ENCODE measurements around the gene HLCS.

HLCS gene

GRCh38 chr21:36724660-36725059 lies 241.8 kb downstream of the HLCS start:
- no peak for DNase-seq (ENCODE audit: low read depth, low spot score)

DNA sequence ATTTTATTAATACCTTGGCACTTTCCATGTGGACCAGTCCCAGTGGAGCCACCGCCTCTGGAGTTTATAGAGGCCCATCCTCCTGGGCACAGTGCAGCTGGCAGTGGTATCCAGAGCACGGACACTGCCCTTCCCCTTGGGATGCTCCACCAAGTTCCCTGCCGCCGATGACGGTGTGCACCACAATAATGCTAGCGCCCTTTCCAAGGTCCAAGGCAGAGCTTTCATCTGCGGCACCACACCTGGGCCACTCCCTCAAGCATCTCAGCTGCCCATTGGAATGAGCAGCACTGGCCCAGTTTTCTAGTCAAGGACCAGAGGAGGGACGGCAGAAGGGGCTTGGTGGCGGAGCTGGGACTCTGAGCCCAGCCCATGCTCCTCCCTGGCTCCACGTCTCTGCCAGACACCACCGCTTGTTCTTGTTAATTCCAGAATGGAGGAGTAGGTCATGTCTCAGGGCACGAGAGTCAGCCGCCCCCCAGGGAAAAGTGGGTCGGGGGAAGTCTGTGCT lies 243.0 kb downstream of the HLCS start:
- no peak for DNase-seq (ENCODE audit: low read depth, low spot score)

DNA sequence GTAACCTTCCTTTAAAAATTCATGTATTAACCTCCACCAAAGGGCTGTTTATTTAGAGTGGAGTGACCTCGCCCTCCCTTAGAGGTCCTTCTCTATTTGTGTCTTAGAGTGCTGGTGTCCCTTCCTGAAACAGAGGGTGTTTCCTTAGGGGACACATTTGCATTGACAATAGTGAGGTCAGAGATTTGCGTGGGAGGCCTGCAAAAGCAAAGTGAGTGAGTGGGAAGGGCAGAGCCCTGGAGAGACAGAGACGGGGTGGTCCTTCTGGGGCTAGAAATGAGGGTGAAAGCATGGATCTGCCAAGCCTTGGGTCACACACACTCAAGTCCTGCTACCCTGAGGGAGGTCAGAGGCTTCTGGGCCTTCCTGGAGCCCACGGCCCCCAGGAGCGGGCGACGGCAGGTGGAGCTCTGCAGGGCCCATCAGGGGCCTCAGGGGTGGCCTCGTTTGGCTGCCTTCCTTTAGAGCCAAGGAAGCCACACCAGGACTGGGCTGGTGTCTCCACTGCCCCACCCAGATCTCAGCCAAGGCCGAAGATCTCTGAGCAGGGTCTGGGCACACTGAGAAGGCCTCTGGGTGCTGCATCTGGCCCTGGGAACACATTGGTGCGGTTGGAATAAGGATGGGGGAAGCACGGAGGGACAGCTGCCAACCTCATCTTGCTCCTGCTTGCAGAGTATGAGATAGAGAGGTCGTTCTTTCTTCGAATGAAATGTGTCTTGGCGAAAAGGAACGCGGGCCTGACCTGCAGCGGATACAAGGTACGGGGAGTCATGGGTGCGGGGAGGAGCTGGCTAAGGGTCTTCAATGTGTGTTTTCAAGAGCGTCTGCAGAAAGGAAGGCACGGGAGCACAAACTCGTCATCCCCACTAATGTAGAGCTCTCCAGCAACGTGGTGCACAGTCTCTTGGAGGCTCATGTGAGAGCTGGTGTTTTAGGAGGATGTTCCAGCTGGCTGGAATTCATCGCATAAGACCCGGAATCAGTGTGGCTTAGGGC lies 243.8 kb downstream of the HLCS start:
- DNase-seq (ENCODE audit: low read depth, low spot score) = no peak

DNA sequence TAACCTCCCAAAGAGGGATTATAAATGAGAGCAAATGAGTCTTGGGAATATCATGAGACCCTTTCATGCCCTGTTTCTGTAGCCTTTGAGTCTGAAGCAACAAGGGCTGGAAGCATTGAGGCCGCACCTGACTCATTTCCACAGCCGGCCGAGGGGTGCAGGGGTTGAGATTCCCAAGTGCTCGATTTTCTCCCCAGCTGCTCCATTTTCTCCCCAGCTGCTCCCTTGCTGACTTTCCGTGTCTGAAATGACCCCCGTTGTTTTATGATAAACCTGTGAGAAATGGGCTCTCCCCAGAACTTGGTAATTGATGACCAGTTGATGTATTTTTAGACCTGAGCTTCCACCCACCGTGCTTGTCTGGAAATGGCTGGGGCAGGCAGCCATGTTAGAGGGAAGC lies 244.7 kb downstream of the HLCS start:
- DNase-seq (ENCODE audit: low read depth, low spot score) = no peak

DNA sequence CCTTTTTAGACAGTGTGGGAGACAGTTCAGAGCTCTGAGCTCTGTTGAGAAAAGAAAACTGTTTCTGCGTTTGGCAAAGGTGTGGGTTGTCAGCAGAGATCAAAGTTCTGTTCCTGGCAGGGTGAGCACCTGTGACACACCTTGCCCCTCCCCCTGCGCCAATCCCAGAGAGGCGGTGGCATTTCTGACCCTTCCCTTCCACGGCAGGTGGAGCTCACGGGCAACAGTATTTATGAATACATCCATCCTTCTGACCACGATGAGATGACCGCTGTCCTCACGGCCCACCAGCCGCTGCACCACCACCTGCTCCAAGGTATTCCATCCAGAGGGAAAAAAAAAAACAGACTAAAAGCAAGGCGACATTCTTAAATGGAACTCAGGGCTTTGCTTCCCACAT lies 246.9 kb downstream of the HLCS start:
- DNase-seq (ENCODE audit: low read depth, low spot score) = no peak

DNA sequence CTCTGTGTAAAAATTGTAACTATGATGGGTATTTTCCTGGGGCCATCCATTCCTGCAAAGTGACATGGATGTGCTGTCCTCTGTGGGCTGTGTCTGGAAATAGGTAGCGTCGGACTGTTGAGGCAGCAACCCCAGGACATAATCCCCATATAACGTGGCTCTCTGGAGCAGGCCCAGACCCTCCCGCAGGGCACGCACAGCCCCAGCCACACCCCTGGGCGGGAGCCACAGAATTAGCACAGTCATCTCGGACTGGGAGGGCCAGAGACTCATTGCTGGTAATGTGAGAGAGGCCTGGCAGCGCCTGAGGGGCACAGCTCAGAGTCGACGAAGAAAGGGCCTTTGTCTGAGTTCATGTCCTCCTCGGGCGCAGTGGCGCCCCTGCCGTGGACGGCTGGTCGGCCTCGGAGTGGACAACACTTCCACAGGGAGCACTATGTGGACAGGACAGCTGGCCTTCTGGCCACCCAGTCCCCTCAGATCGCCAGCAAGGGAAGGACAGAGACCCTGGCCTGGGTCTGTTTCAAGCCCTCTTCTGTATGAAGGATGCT lies 247.4 kb downstream of the HLCS start:
- no peak for DNase-seq (ENCODE audit: low read depth, low spot score)

DNA sequence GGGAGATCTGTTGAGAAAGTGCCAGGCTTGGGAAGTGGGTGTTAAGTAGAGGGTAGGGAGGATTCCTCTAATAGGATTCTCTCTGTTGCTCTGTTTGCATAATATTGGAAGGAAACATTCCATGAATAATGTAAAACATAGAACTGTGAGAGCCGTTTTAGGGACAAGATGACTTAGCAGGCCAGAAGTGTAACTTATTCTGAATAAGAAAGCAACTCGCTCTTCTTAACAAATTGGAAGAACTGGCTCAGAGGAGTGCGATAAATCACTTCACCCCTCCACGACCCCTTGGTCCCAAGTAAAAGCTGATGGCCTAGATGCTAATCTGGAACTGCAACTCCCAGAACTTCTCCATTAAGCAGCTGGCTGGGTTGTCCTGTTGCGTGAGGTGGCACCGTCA lies 248.5 kb downstream of the HLCS start:
- DNase-seq (ENCODE audit: low read depth, low spot score) = no peak

- no peak for DNase-seq (ENCODE audit: low read depth, low spot score)
These were observed 249.6 kb downstream of the HLCS start for GRCh38 chr21:36716836-36717235.

DNA sequence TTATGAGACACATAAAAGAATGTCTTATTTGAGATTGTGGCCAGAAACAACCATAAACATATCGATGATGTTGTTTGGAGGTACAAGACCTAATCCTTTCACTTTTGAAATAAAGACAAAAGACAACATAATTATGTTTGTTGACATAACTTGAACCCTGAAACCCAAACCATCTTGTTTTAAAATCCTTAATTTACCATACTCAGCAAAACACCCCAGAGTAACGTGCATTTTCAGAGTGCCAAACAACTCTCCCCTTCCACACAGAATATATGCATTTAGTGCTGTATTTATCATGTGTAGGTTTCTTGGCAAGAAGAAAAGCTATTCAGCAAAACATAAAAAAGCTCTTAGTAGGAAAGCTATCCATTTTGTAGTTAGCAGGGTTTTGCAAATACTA lies 250.1 kb downstream of the HLCS start:
- DNase-seq (ENCODE audit: low read depth, low spot score) = no peak

- no peak for DNase-seq (ENCODE audit: low read depth, low spot score)
These were observed 252.7 kb downstream of the HLCS start for GRCh38 chr21:36713746-36714145.

DNA sequence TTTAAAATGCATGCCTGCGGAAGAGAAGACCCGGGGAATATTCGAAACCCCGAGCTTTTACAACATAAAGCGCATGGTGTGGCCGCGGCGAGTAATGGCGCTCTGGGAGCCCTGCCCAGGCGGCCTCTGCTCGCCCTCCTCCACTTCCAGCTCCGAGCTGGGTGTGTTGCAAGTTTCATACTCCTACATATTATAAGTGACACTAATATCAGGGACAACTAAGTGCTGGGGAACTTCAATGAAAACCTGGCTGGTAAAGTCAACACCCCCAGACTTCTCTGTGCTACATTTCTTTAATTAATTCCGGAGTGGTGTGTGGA lies 255.8 kb downstream of the HLCS start:
- DNase-seq (ENCODE audit: low read depth, low spot score) = no peak

DNA sequence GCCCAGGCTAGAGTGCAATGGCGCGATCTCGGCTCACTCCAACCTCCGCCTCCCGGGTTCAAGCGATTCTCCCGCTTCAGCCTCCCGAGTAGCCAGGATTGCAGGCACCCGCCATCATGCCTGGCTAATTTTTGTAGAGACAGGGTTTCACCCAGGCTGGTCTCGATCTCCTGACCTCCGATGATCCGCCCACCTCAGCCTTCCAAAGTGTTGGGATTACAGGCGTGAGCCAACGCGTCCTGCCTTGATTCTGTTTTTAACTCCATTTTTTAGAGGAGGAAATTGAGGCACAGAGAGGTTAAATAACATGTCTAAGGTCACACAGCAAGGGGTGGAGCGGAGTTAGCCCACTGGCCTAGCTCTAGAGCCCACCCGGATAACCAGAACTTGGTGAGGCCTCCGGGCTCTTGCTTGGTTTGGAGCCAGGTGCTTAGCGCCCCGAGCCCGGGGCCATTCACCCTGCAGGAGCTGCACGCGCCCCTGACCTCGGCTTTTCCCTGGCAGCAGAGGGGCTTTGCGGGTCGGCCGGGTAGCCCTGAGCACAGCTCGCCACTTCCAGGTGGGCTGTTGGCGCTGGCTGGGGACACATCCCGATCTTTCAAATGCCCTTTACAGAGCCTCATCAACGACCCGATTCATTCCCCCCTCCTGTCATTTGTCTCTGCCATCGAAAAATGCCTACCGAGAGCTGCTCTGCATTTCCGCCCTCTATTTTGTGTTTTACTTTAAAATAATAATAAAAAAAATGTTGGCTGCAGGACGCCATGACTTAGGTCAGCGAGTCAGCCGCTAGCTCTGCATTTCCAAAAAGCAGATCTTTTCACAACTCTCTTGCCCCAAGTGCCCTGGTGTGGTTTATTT lies 256.4 kb downstream of the HLCS start:
- DNase-seq (ENCODE audit: low read depth, low spot score) = no peak

DNA sequence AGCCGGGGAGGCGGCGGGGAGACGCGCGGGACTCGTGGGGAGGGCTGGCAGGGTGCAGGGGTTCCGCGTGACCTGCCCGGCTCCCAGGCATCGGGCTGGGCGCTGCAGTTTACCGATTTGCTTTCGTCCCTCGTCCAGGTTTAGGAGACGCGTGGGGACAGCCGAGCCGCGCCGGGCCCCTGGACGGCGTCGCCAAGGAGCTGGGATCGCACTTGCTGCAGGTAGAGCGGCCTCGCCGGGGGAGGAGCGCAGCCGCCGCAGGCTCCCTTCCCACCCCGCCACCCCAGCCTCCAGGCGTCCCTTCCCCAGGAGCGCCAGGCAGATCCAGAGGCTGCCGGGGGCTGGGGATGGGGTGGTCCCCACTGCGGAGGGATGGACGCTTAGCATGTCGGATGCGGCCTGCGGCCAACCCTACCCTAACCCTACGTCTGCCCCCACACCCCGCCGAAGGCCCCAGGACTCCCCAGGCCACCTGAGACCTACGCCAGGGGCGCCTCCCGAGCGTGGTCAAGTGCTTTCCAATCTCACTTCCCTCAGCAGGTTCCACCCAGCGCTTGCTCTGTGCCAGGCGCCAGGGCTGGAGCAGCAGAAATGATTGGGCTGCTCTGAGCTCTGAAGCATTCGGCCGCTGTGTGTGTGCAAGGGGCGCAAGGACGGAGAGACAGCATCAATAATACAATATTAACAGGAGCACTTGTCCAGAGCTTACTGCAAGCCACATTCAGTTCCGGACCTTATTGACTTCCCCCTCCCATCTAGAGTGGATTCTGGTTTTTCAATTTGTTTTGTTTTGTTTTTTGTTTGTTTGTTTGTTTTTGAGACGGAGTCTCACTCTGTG lies 257.2 kb downstream of the HLCS start:
- DNase-seq (ENCODE audit: low read depth, low spot score) = no peak

GRCh38 chr21:36708286-36709029 lies 258.0 kb downstream of the HLCS start:
- DNase-seq (ENCODE audit: low read depth, low spot score) = no peak

DNA sequence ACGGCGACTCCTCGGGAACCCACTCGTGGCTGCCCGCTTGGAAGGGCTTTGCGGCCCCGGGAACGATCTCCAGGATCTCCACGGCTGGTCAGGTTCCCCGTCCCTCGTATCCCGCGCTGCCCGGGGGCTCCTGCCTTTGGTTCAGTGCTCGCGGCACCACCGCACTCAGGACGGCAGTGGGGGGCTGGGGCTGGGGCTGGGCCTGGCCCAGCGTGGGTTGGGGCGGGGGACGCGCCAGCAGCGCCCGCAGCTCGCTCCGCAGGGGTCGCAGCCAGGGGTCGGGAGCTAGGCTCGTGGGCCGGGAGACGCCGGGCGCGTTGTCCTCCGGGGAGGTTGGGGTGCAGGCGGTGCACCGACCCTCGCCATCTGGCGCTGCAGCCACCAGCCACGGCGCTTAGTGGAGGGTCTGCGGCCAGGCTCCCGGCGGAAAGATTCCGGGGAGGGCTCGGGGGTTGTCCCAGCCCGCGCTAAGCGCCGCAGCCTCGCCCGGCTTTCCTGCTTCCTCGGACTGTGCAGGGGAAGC lies 258.6 kb downstream of the HLCS start:
- no peak for DNase-seq (ENCODE audit: low read depth, low spot score)

DNA sequence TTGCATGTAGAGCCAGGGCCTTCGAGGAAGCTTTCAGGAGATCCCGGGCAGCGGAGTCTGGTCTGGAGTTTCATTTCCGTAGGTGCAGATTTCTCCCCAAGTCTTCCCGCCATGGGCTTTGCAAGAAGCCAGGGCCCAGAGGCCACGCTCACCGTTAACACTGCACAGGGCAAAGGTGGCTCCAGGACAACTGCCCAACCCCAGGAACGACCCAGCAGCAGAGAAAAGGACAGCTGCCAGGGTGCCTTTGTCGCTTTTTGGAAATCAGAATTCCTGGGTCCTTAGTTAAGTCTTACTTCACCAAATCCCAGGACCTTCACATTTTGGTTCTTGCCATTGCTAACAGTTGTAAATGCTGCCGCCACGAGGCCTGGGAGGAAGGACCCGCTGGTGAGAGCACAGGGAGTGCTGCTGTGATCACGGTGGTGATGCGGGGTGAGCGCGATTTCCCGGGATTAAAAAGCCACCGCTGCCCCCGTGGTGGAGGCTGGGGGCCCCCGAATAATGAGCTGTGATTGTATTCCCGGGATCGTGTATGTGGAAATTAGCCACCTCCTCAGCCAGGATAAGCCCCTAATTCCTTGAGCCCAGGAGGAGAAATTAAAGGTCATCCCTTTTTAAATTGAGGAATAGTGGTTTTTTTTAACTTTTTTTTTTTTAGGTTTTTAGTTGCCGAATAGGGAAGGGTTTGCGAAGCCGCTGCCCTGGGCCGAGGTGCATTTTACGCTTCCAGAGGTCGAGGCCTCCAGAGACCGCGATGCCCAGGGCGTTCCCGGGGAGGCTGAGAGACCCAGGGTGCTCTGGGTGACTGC lies 259.3 kb downstream of the HLCS start:
- DNase-seq (ENCODE audit: low read depth, low spot score) = no peak

- no peak for DNase-seq (ENCODE audit: low read depth, low spot score)
These were observed 260.0 kb downstream of the HLCS start for GRCh38 chr21:36706482-36706852.

DNA sequence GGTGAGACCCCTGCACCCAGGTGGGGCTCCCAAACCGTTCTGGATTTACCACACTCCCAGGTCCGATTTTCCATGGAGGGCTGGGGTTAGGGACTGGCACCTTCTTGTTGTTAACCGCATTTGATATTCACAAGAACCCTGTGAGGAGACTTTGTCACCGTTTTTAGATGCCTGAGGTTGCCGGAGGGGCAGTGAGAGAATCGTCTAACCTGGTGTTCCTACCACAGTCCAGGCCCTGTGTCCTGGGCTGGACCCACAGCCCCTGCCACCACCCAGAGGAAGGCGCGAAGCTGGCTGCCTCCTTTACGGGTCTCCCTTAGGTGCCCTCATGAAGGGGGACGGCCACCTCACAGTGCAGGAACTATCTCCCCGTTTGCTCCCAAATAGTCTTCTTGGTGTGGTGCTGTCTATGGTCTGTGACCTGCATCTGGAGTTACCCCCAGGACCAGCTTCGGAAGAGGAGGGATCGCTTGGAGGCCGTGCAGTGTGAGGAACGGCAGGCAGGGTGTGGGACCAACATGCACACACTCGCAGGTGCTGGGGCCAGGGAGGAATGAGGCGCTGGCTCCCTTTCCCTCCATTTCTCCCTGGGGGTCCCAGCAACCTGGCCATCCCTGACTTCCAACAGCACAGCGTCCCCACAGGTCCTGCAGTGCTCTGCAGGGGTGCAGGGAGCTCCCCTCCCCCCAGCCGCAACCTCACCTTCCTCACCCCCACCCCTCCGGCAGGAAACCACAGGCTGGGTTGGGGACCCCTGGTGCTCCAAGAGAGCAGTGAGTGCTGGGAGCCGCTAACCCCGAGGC lies 260.6 kb downstream of the HLCS start:
- no peak for DNase-seq (ENCODE audit: low read depth, low spot score)

Measured in brain pericyte (primary cell).